BLaER1 (cell line): ENCODE results near the gene OR4K15.

Experiments
- H3K27ac ChIP-seq: shearing (Covaris generic); formaldehyde crosslinking; 2 replicates; pipeline ENCODE4 v1.8.1; 2022
- H3K27me3 ChIP-seq: shearing (Covaris generic); formaldehyde crosslinking; 2 replicates; pipeline ENCODE4 v1.8.1; 2022
- H3K36me3 ChIP-seq: shearing (Covaris generic); formaldehyde crosslinking; 2 replicates; pipeline ENCODE4 v1.8.1; 2022
- H3K4me1 ChIP-seq: shearing (Covaris generic); formaldehyde crosslinking; 2 replicates; pipeline ENCODE4 v1.8.1; 2022
- H3K4me2 ChIP-seq: shearing (Covaris generic); formaldehyde crosslinking; 2 replicates; pipeline ENCODE4 v1.8.1; 2022
- H3K4me3 ChIP-seq: shearing (Covaris generic); formaldehyde crosslinking; 2 replicates; pipeline ENCODE4 v1.8.1; 2022
- H3K9ac ChIP-seq: shearing (Covaris generic); formaldehyde crosslinking; 2 replicates; pipeline ENCODE4 v1.8.1; 2022
- H3K9me3 ChIP-seq: shearing (Covaris generic); formaldehyde crosslinking; 2 replicates; pipeline ENCODE4 v1.8.1; 2022
- H4K20me1 ChIP-seq: shearing (Covaris generic); formaldehyde crosslinking; 2 replicates; pipeline ENCODE4 v1.8.1; 2022
- Cebpa-rat ChIP-seq: shearing (Covaris generic); IDR thresholded peaks from 2 replicates; pipeline ENCODE4 v1.8.1; 2022

Gene OR4K15

GRCh38 chr14:20008156-20008555 lies 32.8 kb downstream of the OR4K15 start:
- no peak overlapping the region for H3K4me3 ChIP-seq
- no peaks in the 10 kb centered on the region for H3K36me3 ChIP-seq
- no peak for TF ChIP-seq Cebpa-rat
- no peaks in the 10 kb centered on the region for H4K20me1 ChIP-seq
- 0 out of 2 replicates have a peak, but pooled peaks cover 3% of the 10 kb centered on the region for H3K9me3 ChIP-seq
- H3K4me2 ChIP-seq = no peak overlapping the region
- H3K27ac ChIP-seq = no peak overlapping the region
- no peak overlapping the region for H3K9ac ChIP-seq
- H3K27me3 ChIP-seq = no peaks in the 10 kb centered on the region
- no peaks in the 10 kb centered on the region for H3K4me1 ChIP-seq

DNA sequence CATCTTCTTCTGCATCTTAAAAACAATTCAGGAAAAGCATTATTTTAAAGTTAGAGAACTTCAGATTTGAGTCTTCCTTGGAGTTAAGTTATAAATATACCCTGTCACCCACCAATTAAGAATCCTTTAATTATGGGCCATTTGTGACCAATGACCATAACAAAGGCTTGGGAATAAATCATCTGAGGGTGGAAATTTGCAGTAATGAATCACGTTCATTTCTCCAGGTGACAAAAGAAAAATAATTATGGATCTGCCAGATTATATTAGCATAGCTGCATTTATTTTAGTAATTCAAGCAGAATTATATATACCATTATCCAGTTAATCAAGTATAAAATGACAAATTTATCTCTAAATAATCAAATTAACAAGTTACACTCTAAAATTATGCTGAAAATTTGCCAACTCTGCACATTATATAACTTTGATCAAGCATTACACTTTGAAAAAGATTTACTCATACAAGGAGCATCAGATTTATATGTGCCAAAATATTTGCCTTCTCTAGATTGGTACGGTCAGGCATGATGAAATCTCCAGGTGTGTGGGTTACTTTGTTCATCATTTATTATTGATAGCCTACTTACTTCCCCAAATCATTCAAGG lies 44.0 kb downstream of the OR4K15 start, which contains the start of gene OR4K14:
TSS of gene OR4K14 (minus strand) at position 51 of the 609 bp plus-strand sequence. CDS start 4,114 bp downstream, outside the sequence.
- H3K9ac ChIP-seq = no peak within 1 kb of the TSS
- no peaks in the 10 kb centered on the region for H3K9me3 ChIP-seq
- H3K27me3 ChIP-seq = no peaks in the 10 kb centered on the region
- no peak for TF ChIP-seq Cebpa-rat
- no peaks in the 10 kb centered on the region for H3K36me3 ChIP-seq
- no peak within 1 kb of the TSS for H3K4me3 ChIP-seq
- no peaks in the 10 kb centered on the region for H4K20me1 ChIP-seq
- no peaks in the 10 kb centered on the region for H3K4me1 ChIP-seq
- no peak within 1 kb of the TSS for H3K27ac ChIP-seq
- H3K4me2 ChIP-seq = no peak within 1 kb of the TSS
